GM18951 (cell line): ENCODE results near the gene SREBF2.
"Not testable (repeated sequence)": the region's sequence is repeated elsewhere in the genome, so short reads cannot be mapped to it uniquely, and the experiment has no call there.

Source experiments
- POLR2A ChIP-seq: IDR thresholded peaks from 4 replicates; pipeline ENCODE4 v1.6.1; 2011; ENCODE audit warnings: mild to moderate bottlenecking; ENCODE audit not compliant: insufficient read length, insufficient read depth; ENCODE audit errors: extremely low read depth
- in situ Hi-C: fragments of 300-500 bp; cut with MboI; formaldehyde crosslinking; loops from one replicate; pipeline ENCODE4 v1.12.0; 2022; ENCODE audit warnings: low sequenced_read_pairs, mixed read lengths, inconsistent platforms; ENCODE audit not compliant: unreplicated experiment

Gene SREBF2

DNA sequence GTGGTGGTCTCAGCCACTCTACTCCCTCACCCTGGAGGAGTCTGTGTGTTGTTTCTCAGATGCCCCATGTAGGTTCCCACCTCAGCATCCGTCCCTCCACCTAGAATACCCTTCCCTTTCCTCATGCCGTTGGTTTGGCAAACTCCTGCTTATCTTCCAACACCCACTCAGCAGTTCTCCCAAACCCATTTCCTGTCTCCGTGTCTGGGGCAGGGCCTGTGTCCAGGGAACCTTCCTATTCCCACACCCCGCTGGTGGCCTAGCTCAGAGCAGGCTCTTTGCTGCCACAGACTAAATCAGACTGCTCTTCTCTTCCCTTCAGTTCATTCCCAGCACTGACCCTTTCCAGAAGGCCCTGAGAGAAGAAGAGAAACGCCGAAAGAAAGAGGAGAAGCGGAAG, 7.5 kb upstream of the SREBF2 start:
- in situ Hi-C loops = no loop called here

DNA sequence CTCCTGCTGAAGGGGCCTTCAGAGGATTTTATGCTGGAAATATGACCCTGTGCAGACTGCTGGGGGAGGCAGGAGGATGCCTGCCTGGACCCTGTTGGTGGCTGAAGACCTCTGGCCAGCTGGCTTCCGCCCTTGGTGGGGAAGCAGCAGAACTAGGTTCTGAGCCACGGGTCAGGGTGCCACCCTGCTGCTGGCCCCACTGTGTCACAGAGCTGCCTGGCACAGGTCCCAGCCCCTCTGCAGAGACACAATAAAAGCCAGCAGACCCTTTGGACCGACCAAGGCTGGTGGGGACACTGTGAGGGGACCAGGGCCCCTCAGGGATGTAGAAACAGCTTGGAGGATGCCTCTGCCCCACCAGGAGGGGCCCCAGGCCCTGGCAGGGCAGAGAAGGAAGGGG, 6.9 kb upstream of the SREBF2 start:
- TF ChIP-seq POLR2A = no peak
- in situ Hi-C loops = no loop called here

More for the DNA sequence above, 7.5 kb upstream of the SREBF2 start:
- no peak for TF ChIP-seq POLR2A

DNA sequence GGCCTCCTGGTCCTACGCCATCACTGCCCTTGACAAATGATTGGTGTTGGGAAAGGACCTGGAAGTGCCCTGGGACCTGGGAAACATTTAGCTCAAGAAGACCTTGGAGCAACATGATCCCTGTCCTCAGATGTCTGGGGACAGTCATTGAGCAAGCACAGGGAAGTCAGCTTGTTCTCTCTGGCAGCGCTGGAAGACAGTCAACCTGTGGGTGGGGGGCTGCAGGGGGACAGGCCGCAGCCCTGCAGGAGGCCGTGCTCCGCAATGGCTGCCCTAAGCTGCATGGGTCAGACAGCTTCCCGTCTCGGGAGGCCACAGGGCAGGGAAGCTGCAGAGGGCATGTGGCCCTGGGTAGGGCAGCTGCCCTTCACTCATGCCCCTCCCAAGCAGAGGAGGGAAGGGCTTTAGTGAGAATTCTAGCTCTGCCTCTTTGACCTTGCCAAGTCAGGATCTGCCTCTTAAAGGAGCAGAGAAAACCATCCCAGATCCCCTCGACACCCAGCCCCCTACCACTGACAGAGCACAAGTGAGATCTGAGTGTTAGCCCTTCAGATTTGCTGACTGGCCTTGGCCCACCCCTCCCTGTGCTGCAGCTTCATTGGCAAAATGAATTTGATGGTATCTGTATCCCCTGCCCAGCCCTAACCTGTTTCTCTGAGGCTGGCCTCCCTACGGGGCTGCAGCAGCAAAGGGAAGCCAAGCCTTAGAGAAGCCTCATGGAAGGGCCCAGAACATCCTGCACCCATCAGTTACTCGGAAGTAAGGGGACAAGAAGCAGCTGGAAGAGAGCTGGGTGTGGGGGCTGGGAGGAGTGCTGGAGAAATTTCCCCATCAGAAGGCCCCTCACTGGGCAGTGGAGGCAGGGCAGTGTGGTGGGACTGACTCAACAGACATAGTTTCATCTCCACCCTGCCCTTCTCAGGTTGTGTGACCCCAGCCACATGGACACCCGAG, 6.2 kb upstream of the SREBF2 start:
- in situ Hi-C loops = no loop called here

GRCh38 chr22:41827671-41828070, 5.2 kb upstream of the SREBF2 start:
- no peak for TF ChIP-seq POLR2A
- in situ Hi-C loops = no loop called here

More for the DNA sequence above, 6.2 kb upstream of the SREBF2 start:
- TF ChIP-seq POLR2A = no peak

DNA sequence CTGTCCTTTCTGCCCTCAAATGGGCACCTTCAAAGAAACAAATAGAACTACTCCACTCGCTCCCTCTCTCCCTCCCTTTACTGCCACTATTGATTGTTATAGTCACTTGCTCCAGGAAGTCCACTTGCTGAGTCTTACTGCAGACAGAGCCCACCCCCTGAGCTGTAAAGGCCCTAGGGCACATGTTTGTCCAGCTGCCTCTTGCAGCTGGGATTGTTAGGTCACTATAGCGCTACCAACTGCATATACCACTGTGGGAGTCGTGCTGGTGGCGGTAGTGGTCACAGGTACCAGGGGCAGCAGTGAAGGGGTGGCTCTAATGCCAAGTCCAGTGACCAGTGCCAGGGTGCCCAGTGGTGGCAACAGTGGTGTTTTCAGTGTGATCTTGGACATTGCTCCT, 4.4 kb upstream of the SREBF2 start:
- in situ Hi-C loops = no loop called here
- no peak for TF ChIP-seq POLR2A

DNA sequence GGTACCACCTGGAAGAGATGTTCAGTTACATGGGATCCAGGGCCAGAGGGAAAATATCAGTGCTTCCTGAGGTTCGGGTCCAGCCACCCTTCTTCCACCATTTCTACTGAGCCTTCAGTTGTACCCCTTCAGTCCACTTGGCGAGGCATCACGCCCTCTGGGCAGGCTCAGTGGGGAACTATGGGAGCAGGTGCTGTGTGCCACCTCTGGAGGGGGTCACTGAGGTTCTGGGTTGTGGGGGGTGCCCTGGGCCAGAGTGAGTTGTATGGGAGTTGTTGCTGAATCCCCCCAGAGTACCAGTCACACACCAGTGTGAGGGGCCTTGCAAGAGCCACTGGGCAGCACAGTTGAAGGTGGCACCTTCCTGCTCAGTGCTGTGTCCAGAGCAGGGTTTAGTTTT, 2.7 kb upstream of the SREBF2 start:
- in situ Hi-C loops = no loop called here
- no peak for TF ChIP-seq POLR2A

DNA sequence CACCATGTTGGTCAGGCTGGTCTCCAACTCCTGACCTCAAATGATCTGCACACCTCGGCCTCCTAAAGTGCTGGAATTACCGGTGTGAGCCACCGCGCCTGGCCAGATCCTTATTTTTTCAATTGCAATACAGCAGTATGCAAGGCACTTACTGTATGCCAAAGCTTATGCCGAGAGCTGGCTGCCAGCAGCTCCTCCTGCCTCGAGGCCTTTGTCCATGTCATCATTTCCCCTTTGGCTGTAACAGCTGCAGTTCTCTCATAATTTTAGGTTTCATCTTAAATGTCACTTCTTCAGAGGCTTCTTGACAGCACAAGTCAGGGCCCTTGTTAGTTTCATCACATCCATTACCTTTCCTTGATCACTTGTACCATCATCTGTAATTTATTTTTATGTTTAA, 1.5 kb upstream of the SREBF2 start:
- no peak for TF ChIP-seq POLR2A
- in situ Hi-C loops = no loop called here

GRCh38 chr22:41831828-41832552, 915 bp upstream of the SREBF2 start:
- TF ChIP-seq POLR2A = no peak
- in situ Hi-C loops = no loop called here

- in situ Hi-C loops = no loop called here
- no peak for TF ChIP-seq POLR2A
Measured at GRCh38 chr22:41833369-41834004, 582 bp downstream of the SREBF2 start.

GRCh38 chr22:41834005-41834944, 1.4 kb downstream of the SREBF2 start:
- no peak for TF ChIP-seq POLR2A
- in situ Hi-C loops = no loop called here

DNA sequence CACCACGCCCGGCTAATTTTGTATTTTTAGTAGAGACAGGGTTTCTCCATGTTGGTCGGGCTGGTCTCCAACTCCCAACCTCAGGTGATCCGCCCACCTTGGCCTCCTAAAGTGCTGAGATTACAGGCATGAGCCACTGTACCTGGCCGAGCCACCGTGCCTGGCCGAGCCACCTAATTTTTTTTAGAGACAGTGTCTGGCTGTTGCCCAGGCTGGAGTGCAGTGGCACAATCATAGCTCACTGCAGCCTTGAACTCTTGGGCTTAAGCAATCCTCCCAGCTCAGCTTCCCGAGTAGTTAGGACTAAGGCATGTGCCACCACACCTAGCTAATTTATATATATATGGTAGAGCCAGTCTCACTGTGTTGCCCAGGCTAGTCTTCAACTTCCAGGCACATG, 2.6 kb downstream of the SREBF2 start:
- in situ Hi-C loops = not testable (repeated sequence)

- in situ Hi-C loops = no loop called here
Measured at GRCh38 chr22:41836551-41836950, 3.6 kb downstream of the SREBF2 start.

GRCh38 chr22:41838842-41839618, 6.1 kb downstream of the SREBF2 start:
- TF ChIP-seq POLR2A = no peak
- in situ Hi-C loops = no loop called here

More at GRCh38 chr22:41836551-41836950, 3.6 kb downstream of the SREBF2 start:
- no peak for TF ChIP-seq POLR2A
